GM19240 (cell line): ENCODE results near the gene ATG13.
"Not testable (repeated sequence)": the region's sequence is repeated elsewhere in the genome, so short reads cannot be mapped to it uniquely, and the experiment has no call there.

Experiments used
- DNase-seq: peaks from one replicate; pipeline ENCODE4 v3.0.0; 2011; ENCODE audit warnings: low spot score; ENCODE audit not compliant: insufficient read length

ATG13 gene

GRCh38 chr11:46617134-46617971, at the start of gene ATG13, which contains the start of gene HARBI1:
TSS of gene ATG13 (plus strand) at chr11:46617553. CDS start at chr11:46644292, 26,739 bp downstream.
TSS of gene HARBI1 (minus strand) at chr11:46617227. CDS start at chr11:46616237, 990 bp downstream.
- peak; percentile 87 for DNase-seq

GRCh38 chr11:46570790-46571398, 46.5 kb upstream of the ATG13 start:
- DNase-seq: no peak

- no peak for DNase-seq
Observed at GRCh38 chr11:46574656-46575055, 42.7 kb upstream of the ATG13 start.

- DNase-seq: no peak
Observed at GRCh38 chr11:46577058-46577457, 40.3 kb upstream of the ATG13 start.

- DNase-seq: no peak
Observed at GRCh38 chr11:46582588-46582987, 34.8 kb upstream of the ATG13 start.

- DNase-seq: not testable (repeated sequence)
Observed at GRCh38 chr11:46583513-46583912, 33.8 kb upstream of the ATG13 start.

- DNase-seq: no peak
Observed at GRCh38 chr11:46588131-46588530, 29.2 kb upstream of the ATG13 start.

GRCh38 chr11:46588915-46589314, 28.4 kb upstream of the ATG13 start:
- no peak for DNase-seq

- DNase-seq: no peak
Observed at GRCh38 chr11:46590740-46591605, 26.4 kb upstream of the ATG13 start.

GRCh38 chr11:46593550-46594373, 23.6 kb upstream of the ATG13 start, which contains the start of gene AMBRA1:
TSS of gene AMBRA1 (minus strand) at chr11:46594023. CDS start at chr11:46548380, 45,643 bp downstream.
- DNase-seq: peak; percentile 46

- no peak for DNase-seq
Observed at GRCh38 chr11:46594374-46594700, 23.0 kb upstream of the ATG13 start.

- DNase-seq: no peak
Observed at GRCh38 chr11:46594785-46595184, 22.6 kb upstream of the ATG13 start.

- DNase-seq: no peak
Observed at GRCh38 chr11:46597155-46597554, 20.2 kb upstream of the ATG13 start.

- no peak for DNase-seq
Observed at GRCh38 chr11:46597609-46598219, 19.6 kb upstream of the ATG13 start.

- no peak for DNase-seq
Observed at GRCh38 chr11:46599340-46600193, 17.8 kb upstream of the ATG13 start.

- DNase-seq: no peak
Observed at GRCh38 chr11:46600194-46600960, 17.0 kb upstream of the ATG13 start.

- no peak for DNase-seq
Observed at GRCh38 chr11:46601129-46601528, 16.2 kb upstream of the ATG13 start.

- DNase-seq: no peak
Observed at GRCh38 chr11:46603704-46604308, 13.5 kb upstream of the ATG13 start.
